Measurements from ENCODE around the gene KCNK16.

KCNK16 gene

DNA sequence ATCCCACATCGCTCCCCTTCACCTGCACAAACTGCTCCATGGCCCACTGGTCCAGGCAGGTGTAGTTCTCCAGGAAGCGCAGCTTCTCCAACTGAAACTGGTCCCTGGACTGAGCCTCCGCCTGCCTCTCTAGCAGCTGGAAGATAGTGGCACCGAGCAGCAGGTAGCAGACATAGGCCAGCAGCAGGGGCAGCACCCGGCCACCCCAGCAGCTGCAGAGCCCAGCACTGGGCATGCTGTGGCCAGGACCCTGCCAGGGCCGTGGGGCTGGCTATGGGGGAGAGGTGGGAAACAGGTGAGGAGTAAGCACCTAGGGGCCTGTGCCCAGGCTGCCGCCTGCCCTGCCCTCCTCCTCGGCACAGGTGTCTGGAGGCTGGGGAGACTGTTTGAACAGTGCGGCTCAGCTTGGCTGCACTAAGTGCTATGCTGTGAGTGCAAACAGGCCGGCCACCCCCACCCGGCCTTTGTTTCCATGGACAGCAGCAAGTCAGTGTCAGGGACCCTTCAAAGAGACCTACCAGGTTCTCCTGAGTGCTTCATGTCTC lies at the start of gene KCNK16:
Gene KCNK16, minus strand, starts transcription at position 397 of the 545 bp plus-strand sequence. Its CDS starts 162 bp downstream, at position 235.
- DNase-seq, result no peak

DNA sequence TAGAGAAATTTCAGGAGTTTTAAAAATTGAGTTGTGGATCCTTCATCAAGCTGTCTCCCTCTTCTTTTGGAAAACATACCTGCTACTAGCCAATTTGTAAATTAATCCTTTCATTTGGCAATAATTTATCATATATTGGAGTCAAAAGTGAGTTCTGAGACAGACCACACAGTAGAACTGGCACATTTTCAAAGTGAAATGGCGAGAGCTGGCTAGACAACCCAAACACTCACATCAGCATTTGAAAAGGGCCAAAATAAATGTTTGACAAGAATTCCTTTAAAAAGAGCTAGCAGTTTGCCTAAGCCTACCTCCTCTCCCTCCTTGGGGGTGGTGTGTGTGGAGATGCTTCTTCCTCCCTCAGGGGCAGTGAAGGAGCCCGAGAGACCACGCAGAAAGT lies 47.9 kb upstream of the KCNK16 start:
- no peak for DNase-seq

DNA sequence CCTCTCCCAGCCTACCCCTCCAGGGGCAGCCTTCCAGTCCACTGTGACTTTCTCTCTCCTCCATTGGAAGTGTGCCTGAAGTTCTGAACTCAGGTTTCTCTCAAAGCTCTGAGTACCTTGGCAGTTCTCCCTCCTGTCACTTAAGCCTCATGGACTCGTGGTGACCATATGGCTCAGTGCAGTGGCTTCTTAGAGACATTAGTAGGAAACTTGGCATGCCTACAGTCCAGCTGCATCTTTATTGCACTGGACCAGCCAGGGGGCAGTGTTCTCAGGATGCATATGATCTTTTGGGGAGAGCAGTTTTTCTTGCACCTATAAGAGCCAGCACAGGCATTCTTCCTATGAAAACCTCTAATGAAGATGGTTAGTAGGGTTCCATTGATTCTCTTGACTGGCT lies 47.5 kb upstream of the KCNK16 start:
- DNase-seq, result no peak

DNA sequence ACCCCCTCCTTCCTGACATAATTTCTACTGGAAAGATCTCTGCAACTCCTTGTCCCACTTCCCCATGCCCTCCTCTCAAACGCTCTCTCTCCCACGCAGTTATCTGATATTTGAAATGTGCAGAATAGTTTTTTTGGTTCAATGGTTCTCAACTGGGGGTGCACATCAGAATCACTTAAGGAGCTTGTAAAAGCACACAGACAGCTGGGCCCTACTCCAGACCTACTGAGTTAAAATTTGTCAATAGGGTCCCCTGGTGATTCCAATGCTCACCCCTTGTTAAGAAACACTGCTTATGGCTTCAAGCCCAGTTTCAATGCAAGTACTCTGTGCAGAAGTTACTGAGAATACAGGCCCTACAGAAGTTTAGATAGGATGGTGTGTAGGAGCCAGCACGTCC lies 45.2 kb upstream of the KCNK16 start:
- no peak for DNase-seq

DNA sequence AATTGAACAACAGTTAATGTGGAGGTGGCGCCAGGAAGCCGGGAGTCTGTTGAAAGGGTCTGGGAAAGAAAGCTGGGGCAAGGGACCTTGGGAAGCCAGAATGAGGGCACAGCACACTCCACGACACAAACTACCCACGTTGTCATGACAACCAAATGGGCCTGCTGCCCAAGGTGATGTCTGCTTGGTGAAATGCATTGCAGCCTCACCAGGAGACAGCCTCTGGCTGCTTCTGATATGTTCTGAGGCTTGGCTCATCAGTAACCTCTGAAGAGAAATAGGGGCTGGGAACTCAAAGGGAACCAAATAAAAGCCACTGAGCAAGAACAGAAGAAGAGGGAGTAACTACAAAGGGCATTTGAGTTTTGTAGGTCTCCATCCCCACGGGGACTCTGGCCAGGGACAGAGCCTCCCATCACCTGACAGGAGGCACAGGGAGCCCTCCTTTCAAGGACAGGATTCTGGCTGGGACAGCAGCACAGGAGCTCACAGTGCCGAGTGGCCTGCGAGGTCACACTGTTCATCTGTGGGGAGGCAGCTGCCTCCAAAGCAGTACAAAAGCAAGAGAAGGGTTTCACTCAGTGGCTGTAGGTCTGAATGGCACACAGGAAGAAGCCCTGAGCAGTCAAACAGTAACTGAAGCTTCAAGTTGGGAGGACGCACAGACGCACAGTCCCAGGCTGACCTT lies 44.6 kb upstream of the KCNK16 start:
- no peak for DNase-seq

DNA sequence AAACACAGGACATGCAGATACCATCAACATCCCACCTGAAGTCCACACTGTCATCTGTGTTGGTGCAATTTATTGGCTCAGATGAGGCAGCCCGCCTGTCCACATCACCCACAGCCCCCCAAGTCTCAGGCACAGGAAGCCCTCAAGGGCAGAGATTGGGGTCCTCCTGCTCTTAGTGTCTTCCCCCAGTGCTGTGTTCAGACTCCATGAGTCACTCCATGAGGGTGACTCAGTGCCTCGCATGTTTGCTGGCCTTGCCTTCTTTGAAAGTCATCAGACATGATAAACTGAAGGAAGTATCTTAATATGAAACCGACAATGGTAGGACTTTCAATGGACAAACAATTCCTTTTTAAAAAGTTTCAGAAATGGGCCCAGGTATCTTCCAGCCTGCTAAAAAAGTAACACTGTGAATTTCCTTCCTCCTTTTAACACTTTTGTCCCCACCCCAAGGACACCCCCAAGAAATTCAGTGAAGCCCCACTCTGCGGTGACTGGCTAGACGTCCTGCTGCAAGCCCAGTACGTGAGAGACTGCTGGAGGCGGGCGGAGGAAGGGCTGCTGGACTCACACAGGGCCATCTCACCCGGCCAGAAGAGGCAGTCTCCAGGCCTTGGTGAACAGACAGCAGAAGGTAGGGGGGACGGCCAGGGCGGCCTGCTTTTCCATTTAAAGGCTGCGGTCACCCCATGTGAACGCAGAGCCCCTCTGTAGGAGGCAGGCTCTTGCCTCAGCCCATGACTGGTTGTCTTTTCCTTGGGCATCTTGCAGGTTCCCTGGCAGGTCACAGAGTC lies 43.0 kb upstream of the KCNK16 start:
- no peak for DNase-seq

DNA sequence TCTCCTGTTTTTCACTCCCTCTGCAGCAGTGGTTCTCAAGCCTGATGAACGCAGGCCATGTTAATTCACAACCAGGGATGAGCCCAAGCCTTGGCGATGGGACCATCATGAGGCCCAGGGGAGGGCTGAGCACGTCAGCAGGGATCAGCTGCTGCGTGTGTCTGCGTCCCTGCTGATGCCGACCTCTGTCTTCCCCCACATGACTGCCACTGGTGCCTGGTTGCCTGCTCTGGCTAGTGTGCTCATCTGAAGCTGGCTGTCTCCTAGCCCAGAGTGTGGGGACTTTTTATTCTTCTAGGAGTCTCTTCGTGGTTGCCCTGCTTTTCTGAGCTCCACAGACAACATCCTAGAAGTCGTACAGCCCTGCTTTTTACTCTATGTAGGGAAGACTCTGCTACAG lies 40.8 kb upstream of the KCNK16 start:
- DNase-seq, result no peak

DNA sequence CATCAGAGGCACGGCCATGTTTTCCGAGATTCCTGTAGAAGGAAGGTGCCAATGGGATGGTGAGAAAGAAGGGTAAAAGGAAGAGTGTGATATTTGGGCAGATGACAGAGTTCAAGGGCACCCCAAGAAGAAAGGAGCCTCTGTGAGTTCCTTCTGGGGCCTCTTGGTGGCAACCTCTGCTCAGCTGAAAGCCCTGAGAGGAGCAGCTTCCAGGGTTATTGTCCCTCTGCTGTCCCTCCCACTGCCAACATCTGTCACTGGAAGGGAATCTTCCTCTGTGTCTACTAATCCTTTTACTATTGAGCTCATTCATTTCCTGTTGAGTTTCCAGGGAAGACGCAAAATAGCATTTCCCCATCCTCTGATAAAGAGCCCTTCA lies 40.0 kb upstream of the KCNK16 start:
- DNase-seq, result no peak

DNA sequence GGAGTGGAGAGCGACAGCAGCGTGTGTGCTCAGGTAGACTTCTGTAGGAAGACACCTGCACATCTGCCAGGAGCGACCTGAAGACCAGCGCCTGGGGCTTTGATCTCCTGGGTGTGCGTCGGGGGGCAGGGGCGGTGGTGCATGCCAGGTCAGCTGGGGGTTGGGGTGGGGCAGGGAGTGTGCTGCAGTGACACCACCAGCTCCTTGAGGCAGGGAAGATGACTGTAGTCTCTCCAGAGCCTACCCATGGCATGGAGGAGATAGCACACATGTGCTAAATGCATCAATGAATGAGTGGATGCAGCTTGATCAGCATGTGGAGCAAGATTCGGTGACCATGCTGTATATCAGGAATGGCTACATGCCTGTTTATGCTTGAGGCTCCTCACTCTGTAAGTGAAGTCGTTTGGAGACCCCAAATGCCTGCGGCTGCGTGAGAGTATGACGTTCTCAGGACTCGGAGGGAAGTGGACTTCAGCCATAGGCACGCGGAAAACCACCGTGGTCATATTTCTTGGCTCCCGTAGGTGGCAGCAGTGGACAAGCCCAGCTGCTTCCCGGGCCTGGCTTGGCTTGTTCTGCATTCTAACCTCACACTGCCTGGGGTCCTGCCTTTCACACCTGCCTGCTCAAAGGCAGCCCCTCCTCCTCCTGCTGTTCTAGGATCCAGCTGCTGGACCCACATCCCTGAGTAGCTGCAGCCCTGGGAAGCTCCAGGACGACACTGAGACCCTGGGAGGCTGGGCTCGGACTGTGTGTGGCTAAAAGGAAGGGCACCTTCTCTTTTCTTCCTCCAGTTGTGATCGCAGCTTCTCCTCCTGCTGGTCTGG lies 39.4 kb upstream of the KCNK16 start:
- peak; percentile 29 to 76 for DNase-seq

DNA sequence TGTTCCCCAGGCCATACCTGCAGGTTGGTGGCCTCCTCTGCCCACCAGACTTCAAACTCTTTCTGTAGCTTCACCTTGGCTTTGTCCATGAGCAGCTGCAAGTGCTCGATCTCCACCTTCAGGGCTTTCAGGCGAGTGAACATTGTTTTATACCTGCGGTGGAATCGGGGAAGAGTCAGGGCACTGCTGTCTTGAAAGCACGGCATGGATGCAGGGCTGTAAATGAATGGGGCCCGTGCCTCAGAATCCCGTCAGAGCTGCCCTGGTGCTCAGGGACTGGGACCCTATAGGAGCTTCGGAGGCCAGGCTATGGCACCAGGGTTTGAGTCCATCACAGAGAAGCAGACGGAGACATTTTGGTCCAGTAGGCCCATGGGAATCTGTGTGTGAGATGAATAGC lies 37.9 kb upstream of the KCNK16 start:
- DNase-seq, result no peak

DNA sequence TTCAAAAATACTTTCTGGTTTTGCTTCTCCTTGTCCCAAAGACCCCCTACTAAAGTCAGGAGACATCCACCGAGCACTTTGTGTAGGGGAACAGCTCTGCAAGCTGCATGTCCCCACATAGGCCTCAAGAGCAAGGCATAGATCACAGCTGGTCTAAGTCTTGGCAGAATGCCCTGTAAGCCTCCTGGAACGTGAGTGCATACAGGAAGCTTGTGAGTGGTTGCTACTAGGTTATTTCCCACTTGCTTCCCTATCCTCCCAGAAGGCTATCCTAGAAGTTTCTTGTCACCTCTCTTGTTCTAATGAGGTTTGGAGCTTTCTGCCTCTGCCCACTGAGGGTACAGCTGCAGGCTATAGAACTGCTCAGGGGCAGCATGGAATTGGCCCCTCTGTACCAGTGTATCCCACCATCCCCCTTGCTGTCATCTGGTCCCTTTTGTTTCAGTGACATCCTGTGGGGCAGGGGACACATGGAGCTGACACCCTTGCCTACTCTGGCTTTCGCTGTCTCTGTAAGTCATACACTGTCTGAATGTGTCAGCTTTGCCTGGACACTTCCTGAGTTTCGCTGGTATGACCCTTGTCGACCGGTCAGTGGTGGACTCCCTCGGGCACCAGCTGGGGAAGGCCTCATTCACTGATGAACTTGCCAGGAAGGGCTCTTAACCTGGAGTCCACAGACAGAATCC lies 35.6 kb upstream of the KCNK16 start:
- no peak for DNase-seq

DNA sequence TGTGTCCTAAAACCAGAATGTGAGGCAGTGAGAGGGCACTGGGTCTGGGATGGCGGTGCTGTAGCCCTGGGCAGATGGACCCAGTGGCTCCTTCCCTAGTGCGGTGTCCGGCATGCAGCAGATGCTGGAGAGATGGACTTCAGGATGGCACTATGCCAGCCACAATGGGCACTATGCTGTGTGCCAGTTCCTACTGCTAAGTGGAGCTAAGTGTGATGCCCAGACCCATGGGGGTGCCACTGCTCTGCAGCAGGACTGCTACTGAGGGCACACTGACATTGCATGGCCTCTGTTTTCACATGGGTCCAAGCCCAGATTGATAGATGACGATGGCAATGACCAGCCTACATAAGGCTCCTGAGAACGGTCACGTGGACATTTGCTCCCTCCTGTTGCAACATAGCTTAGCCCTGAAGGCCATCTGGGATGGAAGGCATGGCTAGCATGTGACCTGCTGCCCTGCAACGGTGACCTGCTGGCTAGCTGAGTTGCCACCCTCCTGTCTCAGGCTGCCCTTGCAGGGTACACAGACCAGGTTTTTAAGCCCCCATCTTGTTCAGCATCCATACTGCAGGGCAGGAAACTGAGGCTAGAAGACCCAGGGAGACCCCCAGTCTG lies 31.3 kb upstream of the KCNK16 start:
- DNase-seq, result no peak

DNA sequence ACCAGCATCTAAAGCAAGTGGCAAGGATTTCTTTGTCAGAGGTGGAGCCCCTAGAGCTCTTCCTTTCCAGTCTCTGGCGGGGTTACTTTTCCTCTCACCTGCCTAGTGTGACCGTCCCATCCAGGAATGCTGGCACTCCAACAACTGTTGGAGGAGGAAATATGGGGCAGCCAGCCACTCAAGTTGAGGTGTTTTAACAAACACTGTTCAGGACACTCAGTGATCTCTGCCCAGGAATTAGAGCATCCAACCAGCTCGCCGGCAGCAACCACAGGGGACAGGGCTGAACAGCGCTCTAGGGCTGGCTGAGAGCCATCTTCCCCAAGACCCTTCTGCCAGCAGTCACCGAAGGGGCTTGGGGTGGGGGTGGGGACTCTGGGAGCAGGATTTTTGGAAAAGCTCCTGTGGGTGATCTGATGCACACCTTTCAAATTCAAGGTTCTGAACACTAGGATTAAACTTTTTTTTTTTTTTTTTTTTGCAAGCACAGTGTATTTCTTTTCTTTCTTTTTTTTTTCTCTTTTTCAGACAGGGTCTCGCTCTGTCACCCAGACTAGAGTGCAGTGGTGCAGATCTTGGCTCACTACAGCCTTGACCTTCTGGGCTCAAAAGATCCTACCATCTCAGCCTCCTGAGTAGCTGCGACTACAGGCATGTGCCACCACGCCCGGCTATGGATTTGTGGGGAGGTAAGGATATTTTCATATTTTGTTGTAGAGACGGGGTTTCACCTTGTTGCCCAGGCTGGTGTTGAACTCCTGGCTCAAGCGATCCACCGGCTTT lies 28.4 kb upstream of the KCNK16 start:
- DNase-seq, result no peak

DNA sequence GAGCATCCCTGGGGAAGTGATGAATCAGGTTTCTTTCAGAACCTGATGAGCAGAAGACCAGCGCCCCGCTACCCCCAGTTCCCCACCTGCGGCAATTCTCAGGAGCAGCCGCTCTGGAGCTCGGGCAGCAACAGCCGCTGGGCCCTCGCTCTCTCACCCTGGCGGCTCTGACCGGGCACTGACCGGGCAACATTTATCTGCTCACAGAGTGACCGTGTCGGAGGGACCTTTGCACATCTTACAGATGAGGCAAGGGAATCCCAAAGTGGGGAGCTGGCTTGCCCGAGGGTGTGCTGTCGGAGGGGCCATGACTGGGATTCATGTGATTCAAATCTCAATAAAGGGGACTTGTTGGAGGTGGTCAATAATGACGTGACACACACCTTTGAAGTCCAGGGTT lies 26.2 kb upstream of the KCNK16 start:
- DNase-seq, result no peak

DNA sequence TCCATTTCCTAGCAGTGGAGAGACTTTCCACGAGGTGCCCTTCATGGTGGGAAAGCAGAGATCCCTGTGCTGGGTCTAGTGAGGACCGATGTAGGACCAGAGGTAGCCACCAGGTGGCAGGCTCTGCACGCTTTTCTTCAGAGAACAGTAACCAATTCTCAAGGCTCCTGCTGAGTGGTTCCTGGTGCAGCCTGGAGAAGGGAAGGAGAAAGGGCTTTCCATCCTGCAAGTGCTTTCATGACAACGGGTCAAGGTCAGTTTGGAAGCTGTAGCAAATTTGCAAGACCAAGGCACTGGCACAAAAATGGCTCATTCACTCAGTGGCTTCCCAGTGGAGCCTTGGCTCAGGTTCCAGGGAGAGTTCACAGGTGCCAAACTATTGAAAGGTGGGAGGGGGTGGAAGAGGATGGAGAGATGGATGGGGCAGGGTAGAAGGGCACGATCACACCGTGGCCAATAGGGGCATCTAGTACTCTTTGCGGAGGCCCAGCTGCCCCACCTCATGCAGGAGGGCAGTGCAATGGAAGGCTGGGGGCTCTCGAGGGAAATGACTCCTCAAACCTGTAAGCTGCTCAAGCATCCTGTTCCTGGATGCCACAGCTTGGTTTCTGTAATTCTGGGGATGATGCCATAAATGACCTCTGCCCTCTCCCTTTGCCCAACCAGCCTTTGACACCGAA lies 25.5 kb upstream of the KCNK16 start:
- peak; percentile 28 to 80 for DNase-seq

DNA sequence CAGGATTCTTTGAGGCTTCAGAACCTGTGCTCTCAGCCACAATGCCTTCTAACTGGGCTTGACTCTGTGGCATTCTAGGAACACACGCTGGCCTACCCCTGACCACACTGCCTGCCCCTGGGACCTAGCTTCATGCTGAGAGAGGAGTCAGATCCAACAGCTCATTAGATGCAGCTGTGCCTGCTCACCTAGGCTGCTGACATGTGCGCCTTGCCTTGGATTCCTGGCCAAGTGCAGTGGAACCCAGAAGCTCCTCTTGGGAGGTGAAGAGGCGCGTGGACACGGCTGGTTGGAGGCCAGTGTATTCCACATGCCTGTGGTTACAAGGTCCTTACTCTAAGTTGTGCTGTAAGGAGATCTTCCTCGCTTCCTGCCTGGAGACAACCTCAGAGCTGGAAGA lies 24.7 kb upstream of the KCNK16 start:
- DNase-seq, result no peak

DNA sequence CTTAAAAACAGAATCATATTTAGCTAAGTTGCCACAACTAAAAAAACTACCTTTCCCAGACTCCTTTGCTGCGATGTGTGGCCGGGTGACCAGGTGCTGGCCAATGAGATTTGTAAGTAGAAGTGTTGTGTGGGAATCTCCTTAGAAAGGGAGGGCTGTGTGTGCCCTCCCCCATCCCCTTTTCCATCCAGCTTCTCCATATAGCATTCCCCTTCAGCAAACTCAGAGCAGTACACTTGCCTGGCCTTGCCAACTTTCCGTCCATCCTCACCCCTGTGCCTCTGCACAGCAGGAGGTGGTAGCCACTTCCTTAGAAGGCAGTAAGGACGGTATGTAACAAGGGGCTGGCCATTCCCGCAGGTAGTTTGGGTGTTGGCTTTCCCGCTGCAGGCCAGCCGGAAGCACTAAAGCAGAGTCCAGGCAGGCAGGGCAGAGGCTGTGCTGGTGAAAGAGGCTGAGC lies 22.3 kb upstream of the KCNK16 start:
- DNase-seq, result no peak

DNA sequence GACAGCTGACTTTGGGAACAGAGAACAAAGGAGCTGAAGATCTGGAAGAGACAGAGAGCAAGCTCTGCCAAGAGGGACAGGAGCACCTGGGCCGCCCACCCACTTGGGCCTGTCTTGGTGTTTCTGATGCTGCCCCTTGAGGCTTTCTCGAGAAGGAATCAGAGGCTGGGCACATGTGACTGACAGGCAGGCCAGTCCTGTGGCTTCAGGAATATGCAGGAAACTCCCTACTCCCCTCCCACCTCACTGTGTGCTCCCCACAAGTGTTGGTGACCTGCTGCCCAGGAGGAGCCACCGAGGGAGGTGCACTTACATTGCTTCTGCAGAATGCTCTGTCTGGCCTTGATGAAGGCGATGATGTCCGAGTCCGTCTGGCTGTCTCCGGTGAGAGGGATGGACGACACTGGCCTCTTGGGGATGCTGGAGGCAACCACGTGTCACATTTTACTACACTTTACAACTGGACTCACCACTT lies 20.9 kb upstream of the KCNK16 start:
- no peak for DNase-seq

DNA sequence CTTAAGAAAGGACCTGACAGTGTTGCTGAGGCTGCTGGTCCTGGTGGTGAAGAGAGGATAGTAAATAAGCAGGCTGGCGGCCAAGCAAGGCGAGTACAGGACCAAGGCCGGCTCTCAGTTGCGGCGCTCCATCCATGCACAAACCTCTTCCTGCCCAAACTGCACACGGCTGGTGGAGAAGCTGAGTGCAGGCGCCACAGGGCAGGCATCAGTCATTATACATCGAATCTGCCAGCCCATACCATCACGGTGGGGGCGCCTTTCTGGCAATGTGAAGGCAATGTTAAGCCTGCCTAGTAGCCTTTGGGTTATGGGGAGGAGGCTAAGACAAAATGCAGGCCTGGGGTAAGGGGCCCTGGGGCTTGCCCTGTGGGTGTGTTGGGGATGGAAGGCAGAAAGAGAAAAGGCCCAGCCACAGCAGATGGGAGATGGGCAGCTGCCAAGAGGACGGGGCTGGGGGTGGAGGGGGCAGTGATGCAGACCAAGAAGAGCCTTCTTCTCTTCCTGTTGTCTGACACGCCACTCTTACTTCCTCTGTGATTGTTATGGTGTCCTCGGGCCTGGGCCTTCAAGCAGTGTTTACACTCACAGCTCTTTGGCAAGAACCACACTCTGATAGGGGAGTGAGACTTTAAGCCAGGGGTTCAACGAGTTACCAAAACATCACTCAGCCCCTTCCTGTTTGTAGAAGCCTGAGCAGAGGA lies 20.3 kb upstream of the KCNK16 start:
- DNase-seq, result no peak

DNA sequence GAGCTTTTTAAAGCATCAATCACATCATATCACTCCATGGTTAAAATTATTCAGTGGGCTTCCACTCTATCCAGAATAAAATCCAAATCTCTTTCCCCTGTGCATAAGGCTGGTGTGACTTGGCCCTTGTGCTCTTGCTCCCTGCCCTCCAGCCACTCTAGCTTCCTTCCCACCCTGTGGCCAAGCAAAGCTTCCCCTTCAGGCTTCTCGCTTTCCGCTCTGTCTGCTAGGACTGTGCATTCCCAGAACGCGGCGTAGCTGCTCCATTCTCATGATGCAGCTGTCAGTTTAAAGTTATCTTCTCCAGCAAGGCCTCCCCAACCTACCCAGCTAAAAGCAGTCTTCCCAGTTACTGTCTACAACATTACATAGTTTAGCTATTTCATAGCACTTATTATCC lies 19.4 kb upstream of the KCNK16 start:
- DNase-seq, result peak in 1 of 2 donors; percentile 22
